Right lobe of liver (tissue), 4 donors: ENCODE measurements around the gene FAM241B.

Experiments
- CTCF ChIP-seq, 4 donors: fragments of 200-600 bp in 3 of 4; fragments of 450-650 bp in 1 of 4; IDR thresholded peaks; one replicate each; pipeline versions ENCODE4 v1.5.1 to v1.8.0; 2016 to 2022; ENCODE audit warnings: antibody characterized with exemption in 4 of 4, mild to moderate bottlenecking in 2 of 4
- POLR2A ChIP-seq: fragments of 450-650 bp; IDR thresholded peaks from one replicate; pipeline ENCODE4 v1.6.1; 2017; ENCODE audit warnings: antibody characterized with exemption, mild to moderate bottlenecking
- donor health status: DM: no; HTN: no; CAD: no.
- donor health status: DM: no; HTN: no; CAD: no.
- donor health status: DM: no; HTN: yes; CAD: no.

GRCh38 chr10:69624245-69624786 lies 5.7 kb upstream of the FAM241B start:
- no peak for TF ChIP-seq CTCF (IDR thresholded peaks at IDR 0.05)
- no peak for TF ChIP-seq POLR2A
